Daoy (cell line): Measurements from ENCODE around the gene KIF26B. TPM values are rescaled to one million over a fixed set of nuclear protein-coding genes. Genes with fewer than 3 reads are reported as not detected.
"Not testable (repeated sequence)": the region's sequence is repeated elsewhere in the genome, so short reads cannot be mapped to it uniquely, and the experiment has no call there.

Source experiments
- DNase-seq: peaks from one replicate; pipeline ENCODE4 v3.0.0-alpha.2; 2015; ENCODE audit warnings: low read depth
- total RNA-seq: library from RNA; depleted of rRNA; stranded (reverse); fragments of >200 nt; shearing (Covaris generic); gene quantifications from 2 replicates; pipeline ENCODE4 v1.2.3, GENCODE V29; 2014

The KIF26B gene
- total RNA-seq, 1 experiment from 2014 or later, result 1.1 TPM

- no peak for DNase-seq
These were observed 495.7 kb downstream of the KIF26B start for GRCh38 chr1:245650441-245650960.

- no peak for DNase-seq
These were observed 496.3 kb downstream of the KIF26B start for GRCh38 chr1:245651093-245651492.

- DNase-seq, result no peak
These were observed 497.3 kb downstream of the KIF26B start for GRCh38 chr1:245652116-245652515.

GRCh38 chr1:245652660-245653427, 498.1 kb downstream of the KIF26B start:
- no peak for DNase-seq

- no peak for DNase-seq
These were observed 499.8 kb downstream of the KIF26B start for GRCh38 chr1:245654460-245655050.

- no peak for DNase-seq
These were observed 501.5 kb downstream of the KIF26B start for GRCh38 chr1:245656189-245656717.

GRCh38 chr1:245657371-245657770, 502.6 kb downstream of the KIF26B start:
- DNase-seq, result no peak

- no peak for DNase-seq
These were observed 508.6 kb downstream of the KIF26B start for GRCh38 chr1:245663373-245663772.

- no peak for DNase-seq
These were observed 509.1 kb downstream of the KIF26B start for GRCh38 chr1:245663841-245664240.

GRCh38 chr1:245666412-245666811, 511.6 kb downstream of the KIF26B start:
- no peak for DNase-seq

GRCh38 chr1:245671349-245671748, 516.6 kb downstream of the KIF26B start:
- DNase-seq, result no peak

- no peak for DNase-seq
These were observed 517.4 kb downstream of the KIF26B start for GRCh38 chr1:245671966-245672767.

- DNase-seq, result not testable (repeated sequence)
These were observed 518.3 kb downstream of the KIF26B start for GRCh38 chr1:245672836-245673656.

GRCh38 chr1:245673881-245674414, 519.2 kb downstream of the KIF26B start:
- no peak for DNase-seq

- no peak for DNase-seq
These were observed 522.9 kb downstream of the KIF26B start for GRCh38 chr1:245677461-245678240.

- DNase-seq, result no peak
These were observed 524.2 kb downstream of the KIF26B start for GRCh38 chr1:245678860-245679411.

- DNase-seq, result no peak
These were observed 525.3 kb downstream of the KIF26B start for GRCh38 chr1:245679821-245680780.
